Esophagus muscularis mucosa (tissue), 4 donors: Measurements from ENCODE around the gene UBL5. TPM values are rescaled to one million over a fixed set of nuclear protein-coding genes. Genes with fewer than 3 reads are reported as not detected.
A peak's percentile ranks its signal among the peaks of the same experiment; 100 is the strongest.

Experiments
- DNase-seq: peaks from one replicate; pipeline ENCODE4 v3.0.0-alpha.2; 2017; ENCODE audit errors: extremely low spot score
- H3K27ac ChIP-seq, 4 donors: fragments of 200-600 bp; sonication (generic); replicated peaks in 1 of 4; 1 replicate in 3 of 4; 2 replicates in 1 of 4; pipeline ENCODE4 v1.5.1; 2016 to 2019; ENCODE audit warnings: mild to moderate bottlenecking in 1 of 4
- H3K27me3 ChIP-seq, 4 donors: fragments of 200-600 bp; sonication (generic); one replicate each; pipeline versions ENCODE4 v1.5.1 to v1.6.0; 2016 to 2019
- H3K36me3 ChIP-seq, 4 donors: fragments of 200-600 bp; sonication (generic); one replicate each; pipeline ENCODE4 v1.5.1; 2016 to 2019
- H3K4me1 ChIP-seq, 4 donors: fragments of 200-600 bp; sonication (generic); one replicate each; pipeline ENCODE4 v1.5.1; 2016 to 2019
- H3K4me3 ChIP-seq, 4 donors: fragments of 200-600 bp; sonication (generic); 1 replicate in 2 of 4; 2 replicates in 2 of 4; pipeline ENCODE4 v1.5.1; 2016 to 2019; ENCODE audit warnings: mild to moderate bottlenecking in 4 of 4, moderate library complexity in 1 of 4
- H3K9me3 ChIP-seq, 4 donors: fragments of 200-600 bp; sonication (generic); 1 replicate in 3 of 4; 2 replicates in 1 of 4; pipeline ENCODE4 v1.5.1; 2016 to 2019
- CTCF ChIP-seq, 3 experiments: fragments of 200-600 bp in 2 of 3; fragments of 450-650 bp in 1 of 3; sonication (generic) in 2 of 3; IDR thresholded peaks; one replicate each; pipeline ENCODE4 v1.5.1; 2017 to 2019; ENCODE audit warnings: antibody characterized with exemption in 3 of 3, mild to moderate bottlenecking in 2 of 3, moderate library complexity in 1 of 3
- EP300 ChIP-seq: sonication (generic); formaldehyde crosslinking; IDR thresholded peaks from one replicate; pipeline ENCODE4 v1.6.1; 2017; ENCODE audit warnings: antibody characterized with exemption
- POLR2A ChIP-seq: fragments of 450-650 bp; IDR thresholded peaks from one replicate; pipeline ENCODE4 v1.6.1; 2017; ENCODE audit warnings: antibody characterized with exemption, moderate library complexity, mild to moderate bottlenecking, low read depth
- POLR2AphosphoS5 ChIP-seq, 2 donors: sonication (generic); formaldehyde crosslinking; IDR thresholded peaks; one replicate each; pipeline ENCODE4 v1.6.1; 2017; ENCODE audit warnings: antibody characterized with exemption in 2 of 2
- WGBS: methylation state at CpG from one replicate; pipeline ENCODE4 v1.1.5; 2018; 5-methylcytosine and 5-hydroxymethylcytosine counted together
- intact Hi-C: fragments of 100-400 bp; cut with DNase I; formaldehyde crosslinking; loops from one replicate; pipeline ENCODE4 v1.15.1; 2023
- total RNA-seq, 4 donors: library from RNA; depleted of rRNA; stranded (reverse); fragments of >200 nt; gene quantifications; one replicate each; pipeline versions ENCODE4 v1.1.0 to v1.2.1, GENCODE V29; 2016

UBL5 gene
- total RNA-seq, 4 donors from 2014 or later: 297 to 717 (median 464) TPM

- 2% methylated on average over 35 of the region's 50 CpGs for WGBS
- Histone ChIP-seq H3K9me3 (no peaks in the 10 kb centered on the region), H3K27me3 (no peaks in the 10 kb centered on the region), H3K4me3 (peak overlapping the region; percentile 60 to 88 (median 83)), H3K27ac (peak overlapping the region; percentile 90 to 97 (median 96)), H3K36me3 (no peaks in the 10 kb centered on the region), H3K4me1 (peaks cover 6 to 31% (median 24%) of the 10 kb centered on the region in 4 donors)
- peak; percentile 100 for DNase-seq
- intact Hi-C loops: loop anchor here (10.0 kb wide), 1 partner anchor 647 kb away; the partner anchor contains the start of gene ZNF317
- TF ChIP-seq CTCF (IDR thresholded peaks at IDR 0.05) (no peak), POLR2A (no peak), POLR2AphosphoS5 (IDR thresholded peaks at IDR 0.05) (peak; percentile 70 to 78), EP300 (no peak)
Observed at GRCh38 chr19:9791552-9792205, 36.0 kb upstream of the UBL5 start.

- Histone ChIP-seq H3K27ac (peak overlapping the region; percentile 90 to 97 (median 96)), H3K4me1 (peaks cover 6 to 31% (median 22%) of the 10 kb centered on the region in 4 donors), H3K27me3 (no peaks in the 10 kb centered on the region), H3K4me3 (peak overlapping the region; percentile 60 to 88 (median 83)), H3K36me3 (no peaks in the 10 kb centered on the region), H3K9me3 (no peaks in the 10 kb centered on the region)
- intact Hi-C loops: loop anchor here (10.0 kb wide), 1 partner anchor 648 kb away; the partner anchor contains the start of gene ZNF317
- TF ChIP-seq POLR2AphosphoS5 (IDR thresholded peaks at IDR 0.05) (peak in 1 of 2 donors; percentile 43), EP300 (no peak)
- peak; percentile 100 for DNase-seq
- 4% methylated on average over 38 of the region's 70 CpGs for WGBS
Observed at GRCh38 chr19:9792206-9793070, 35.3 kb upstream of the UBL5 start.

- peak; percentile 92 for DNase-seq
- Histone ChIP-seq H3K36me3 (no peaks in the 10 kb centered on the region), H3K4me3 (peak overlapping the region; percentile 60 to 88 (median 83)), H3K27me3 (no peaks in the 10 kb centered on the region), H3K9me3 (no peaks in the 10 kb centered on the region), H3K4me1 (peaks cover 6 to 31% (median 22%) of the 10 kb centered on the region in 4 donors), H3K27ac (peak overlapping the region; percentile 90 to 97 (median 96))
- TF ChIP-seq CTCF (IDR thresholded peaks at IDR 0.05) (peak in 1 of 3 experiments; percentile 17), POLR2A (no peak), EP300 (no peak), POLR2AphosphoS5 (IDR thresholded peaks at IDR 0.05) (peak in 1 of 2 donors; percentile 28)
- 23% methylated on average over 21 of the region's 36 CpGs for WGBS
- intact Hi-C loops: loop anchor here (10.0 kb wide), 1 partner anchor 648 kb away; the partner anchor contains the start of gene ZNF317
Observed at GRCh38 chr19:9793071-9793591, 34.6 kb upstream of the UBL5 start.

GRCh38 chr19:9796113-9796773 lies 31.5 kb upstream of the UBL5 start:
- Histone ChIP-seq H3K27me3 (no peaks in the 10 kb centered on the region), H3K27ac (peak overlapping the region in 1 of 4 donors; percentile 1), H3K4me1 (peaks cover 2 to 19% (median 8%) of the 10 kb centered on the region in 4 donors), H3K36me3 (no peaks in the 10 kb centered on the region), H3K4me3 (no peak overlapping the region), H3K9me3 (no peaks in the 10 kb centered on the region)
- peak; percentile 94 for DNase-seq
- TF ChIP-seq POLR2AphosphoS5 (IDR thresholded peaks at IDR 0.05): peak; percentile 16 to 51
- TF ChIP-seq CTCF (IDR thresholded peaks at IDR 0.05): peak; percentile 75 to 91 (median 81)
- TF ChIP-seq EP300: no peak
- TF ChIP-seq POLR2A: no peak
- intact Hi-C loops: loop anchor here (2.0 to 10.0 kb wide), 6 partner anchors 21 to 651 kb away; partner anchors contain the start of gene ZNF317
- 50% methylated on average over 6 of the region's 6 CpGs for WGBS
